Gastrocnemius medialis (tissue), 4 donors: ENCODE results near the gene GTF3C6. TPM values are rescaled to one million over a fixed set of nuclear protein-coding genes. Genes with fewer than 3 reads are reported as not detected.
A peak's percentile ranks its signal among the peaks of the same experiment; 100 is the strongest.

Source experiments
- ATAC-seq, 2 donors: fragments of 150-250 bp; one replicate each; pipeline ENCODE4 v1.9.1; 2016
- DNase-seq, 2 donors: peaks; one replicate each; pipeline ENCODE4 v3.0.0-alpha.2; 2019
- H3K27ac ChIP-seq, 4 donors: fragments of 200-600 bp; sonication (generic); 1 replicate in 1 of 4; 2 replicates in 3 of 4; pipeline ENCODE4 v1.5.1; 2016 to 2018; ENCODE audit warnings: mild to moderate bottlenecking in 2 of 4, moderate library complexity in 1 of 4
- H3K27me3 ChIP-seq, 3 donors: fragments of 200-600 bp; sonication (generic) in 2 of 3; 1 replicate in 1 of 3; 2 replicates in 2 of 3; pipeline versions ENCODE4 v1.5.1 to v1.6.0; 2016 to 2019; ENCODE audit warnings: mild to moderate bottlenecking in 1 of 3, moderate library complexity in 1 of 3
- H3K36me3 ChIP-seq, 2 donors: fragments of 200-600 bp; sonication (generic) in 1 of 2; one replicate each; pipeline ENCODE4 v1.5.1; 2017 to 2018
- H3K4me1 ChIP-seq, 2 donors: fragments of 200-600 bp; sonication (generic) in 1 of 2; one replicate each; pipeline ENCODE4 v1.5.1; 2016 to 2017; ENCODE audit warnings: mild to moderate bottlenecking in 2 of 2
- H3K4me3 ChIP-seq, 4 donors: fragments of 200-600 bp; sonication (generic) in 3 of 4; 1 replicate in 1 of 4; 2 replicates in 3 of 4; pipeline ENCODE4 v1.5.1; 2016 to 2019; ENCODE audit warnings: mild to moderate bottlenecking in 2 of 4
- H3K9me3 ChIP-seq, 3 donors: fragments of 200-600 bp; sonication (generic) in 2 of 3; 1 replicate in 1 of 3; 2 replicates in 2 of 3; pipeline ENCODE4 v1.5.1; 2016 to 2019
- CTCF ChIP-seq, 5 experiments: fragments of 450-650 bp in 3 of 5; fragments of 200-600 bp in 2 of 5; sonication (generic) in 2 of 5; IDR thresholded peaks in 4 of 5; conservative IDR thresholded peaks in 1 of 5; 1 replicate in 4 of 5; 2 replicates in 1 of 5; pipeline ENCODE4 v1.5.1; 2016 to 2019; ENCODE audit warnings: antibody characterized with exemption in 5 of 5, mild to moderate bottlenecking in 3 of 5, moderate library complexity in 3 of 5
- POLR2A ChIP-seq, 2 donors: fragments of 450-650 bp; IDR thresholded peaks; one replicate each; pipeline ENCODE4 v1.6.1; 2017; ENCODE audit warnings: antibody characterized with exemption in 2 of 2, mild to moderate bottlenecking in 2 of 2, moderate library complexity in 2 of 2
- in situ Hi-C, 4 donors: fragments of 200-750 bp; cut with MboI; loops; one replicate each; pipeline versions ENCODE4 v1.15.0 to v1.8.0; 2017; ENCODE audit warnings: low sequenced_read_pairs in 4 of 4
- intact Hi-C: fragments of 100-400 bp; cut with DNase I; formaldehyde crosslinking; loops from one replicate; pipeline ENCODE4 v1.15.1; 2023; ENCODE audit warnings: low total_unique reads
- total RNA-seq, 4 donors: library from RNA; depleted of rRNA; stranded (reverse); fragments of >200 nt; gene quantifications; one replicate each; pipeline versions ENCODE4 v1.1.0 to v1.2.3, GENCODE V29; 2016

The GTF3C6 gene
- total RNA-seq, 4 donors from 2014 or later: 76.7 to 105 (median 82.4) TPM

GRCh38 chr6:110980648-110981047, 22.1 kb downstream of the GTF3C6 start:
- no peak overlapping the region for H3K27ac ChIP-seq
- in situ Hi-C loops (no loop called here), intact Hi-C loops (loop anchor here (1.0 to 10.0 kb wide), 3 partner anchors 22 to 796 kb away; partner anchors contain the start of genes CDC40, CDK19 and GTF3C6)
- DNase-seq: no peak
- H3K4me3 ChIP-seq: peak overlapping the region in 1 of 4 donors; percentile 95
- peaks cover 0 to 9% of the 10 kb centered on the region in 2 donors for H3K4me1 ChIP-seq
- peaks cover 0 to 8% of the 10 kb centered on the region in 2 donors for H3K36me3 ChIP-seq
- no peaks in the 10 kb centered on the region for H3K9me3 ChIP-seq
- no peaks in the 10 kb centered on the region for H3K27me3 ChIP-seq
- no peak for ATAC-seq
- TF ChIP-seq POLR2A (IDR thresholded peaks at IDR 0.05) (no peak), CTCF (IDR thresholded peaks at IDR 0.05 in 4 of 5, conservative IDR thresholded peaks at IDR 0.05 in 1 of 5) (no peak)

GRCh38 chr6:110981202-110981600, 22.7 kb downstream of the GTF3C6 start:
- ATAC-seq: no peak
- peaks cover 0 to 14% of the 10 kb centered on the region in 2 donors for H3K36me3 ChIP-seq

GRCh38 chr6:110990840-110991576, 32.5 kb downstream of the GTF3C6 start:
- H3K36me3 ChIP-seq: peaks cover 4 to 61% of the 10 kb centered on the region in 2 donors
- ATAC-seq (no peak), DNase-seq (no peak)
- TF ChIP-seq POLR2A (IDR thresholded peaks at IDR 0.05) (no peak), CTCF (IDR thresholded peaks at IDR 0.05 in 4 of 5, conservative IDR thresholded peaks at IDR 0.05 in 1 of 5) (no peak)
- H3K27ac ChIP-seq: no peak overlapping the region
- H3K9me3 ChIP-seq: no peaks in the 10 kb centered on the region
- H3K4me1 ChIP-seq: no peaks in the 10 kb centered on the region
- no peak overlapping the region for H3K4me3 ChIP-seq
- intact Hi-C loops: no loop called here
- in situ Hi-C loops: no loop called here
- no peaks in the 10 kb centered on the region for H3K27me3 ChIP-seq

More at GRCh38 chr6:110981202-110981600, 22.7 kb downstream of the GTF3C6 start:
- TF ChIP-seq CTCF (IDR thresholded peaks at IDR 0.05 in 4 of 5, conservative IDR thresholded peaks at IDR 0.05 in 1 of 5) (no peak), POLR2A (IDR thresholded peaks at IDR 0.05) (no peak)
- in situ Hi-C loops (no loop called here), intact Hi-C loops (loop anchor here (1.0 to 10.0 kb wide), 3 partner anchors 23 to 796 kb away; partner anchors contain the start of genes CDC40, CDK19 and GTF3C6)
- peaks cover 0 to 9% of the 10 kb centered on the region in 2 donors for H3K4me1 ChIP-seq
- H3K27me3 ChIP-seq: no peaks in the 10 kb centered on the region
- no peaks in the 10 kb centered on the region for H3K9me3 ChIP-seq
- no peak for DNase-seq
- H3K4me3 ChIP-seq: peak overlapping the region; percentile 90 to 96 (median 93)
- peak overlapping the region; percentile 79 to 94 (median 89) for H3K27ac ChIP-seq

GRCh38 chr6:110996691-110997090, 38.2 kb downstream of the GTF3C6 start:
- TF ChIP-seq CTCF (IDR thresholded peaks at IDR 0.05 in 4 of 5, conservative IDR thresholded peaks at IDR 0.05 in 1 of 5) (no peak), POLR2A (IDR thresholded peaks at IDR 0.05) (no peak)
- no peak for DNase-seq
- Histone ChIP-seq H3K9me3 (no peaks in the 10 kb centered on the region), H3K27me3 (no peaks in the 10 kb centered on the region), H3K27ac (no peak overlapping the region), H3K36me3 (peaks cover 0 to 76% of the 10 kb centered on the region in 2 donors), H3K4me1 (no peaks in the 10 kb centered on the region), H3K4me3 (no peak overlapping the region)
- ATAC-seq: no peak
- intact Hi-C loops (loop anchor here (5.0 kb wide), 1 partner anchor 314 kb away; no protein-coding TSS in a partner anchor), in situ Hi-C loops (no loop called here)
